GM18951 (cell line): ENCODE measurements around the gene B4GALT2.

Experiments used
- POLR2A ChIP-seq: IDR thresholded peaks from 4 replicates; pipeline ENCODE4 v1.6.1; 2011; ENCODE audit warnings: mild to moderate bottlenecking; ENCODE audit not compliant: insufficient read length, insufficient read depth; ENCODE audit errors: extremely low read depth
- in situ Hi-C: fragments of 300-500 bp; cut with MboI; formaldehyde crosslinking; loops from one replicate; pipeline ENCODE4 v1.12.0; 2022; ENCODE audit warnings: low sequenced_read_pairs, mixed read lengths, inconsistent platforms; ENCODE audit not compliant: unreplicated experiment

B4GALT2 gene

GRCh38 chr1:43936431-43937151 is 42.4 kb upstream of the B4GALT2 start:
- no peak for TF ChIP-seq POLR2A
- in situ Hi-C loops, result loop anchor here (10.0 kb wide), 2 partner anchors 182 to 402 kb away; partner anchors contain the start of gene PTPRF

DNA sequence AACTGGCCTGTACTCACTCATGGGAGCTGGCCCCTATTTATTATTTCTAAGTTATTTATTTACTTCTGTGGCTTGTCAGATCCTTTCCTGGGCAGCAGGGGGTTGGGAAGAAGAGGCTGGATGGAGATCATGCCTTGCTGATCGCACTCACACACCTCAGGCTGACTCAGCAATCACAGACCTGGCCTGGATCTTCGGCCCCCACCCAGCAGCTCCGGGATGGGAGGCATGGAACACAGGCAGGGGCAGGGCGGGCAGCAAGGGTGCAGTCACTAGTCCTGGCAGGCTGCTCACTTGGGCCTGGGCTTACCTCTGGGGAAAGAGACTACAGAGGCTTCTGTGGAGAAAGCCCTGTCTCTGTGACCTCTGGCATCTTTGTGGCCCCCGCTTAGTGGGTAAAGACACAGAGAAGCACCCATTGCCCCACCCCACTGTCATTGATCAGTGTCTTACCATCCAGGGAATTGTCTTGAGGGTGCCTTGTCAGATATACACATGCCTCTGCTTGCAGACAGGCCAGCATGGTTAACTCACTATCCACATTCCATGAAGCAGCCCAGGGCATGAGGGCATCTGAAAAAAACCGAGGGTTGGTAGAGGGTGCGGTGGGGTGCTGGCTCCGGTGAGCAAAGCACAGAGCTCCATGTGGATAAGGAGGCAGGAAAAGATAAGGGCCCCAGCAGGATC is 41.7 kb upstream of the B4GALT2 start:
- in situ Hi-C loops, result loop anchor here (10.0 kb wide), 2 partner anchors 183 to 403 kb away; partner anchors contain the start of gene PTPRF
- TF ChIP-seq POLR2A, result no peak

- no peak for TF ChIP-seq POLR2A
- in situ Hi-C loops, result loop anchor here (10.0 kb wide), 2 partner anchors 184 to 404 kb away; partner anchors contain the start of gene PTPRF
These were observed 40.6 kb upstream of the B4GALT2 start for GRCh38 chr1:43938383-43938782.

DNA sequence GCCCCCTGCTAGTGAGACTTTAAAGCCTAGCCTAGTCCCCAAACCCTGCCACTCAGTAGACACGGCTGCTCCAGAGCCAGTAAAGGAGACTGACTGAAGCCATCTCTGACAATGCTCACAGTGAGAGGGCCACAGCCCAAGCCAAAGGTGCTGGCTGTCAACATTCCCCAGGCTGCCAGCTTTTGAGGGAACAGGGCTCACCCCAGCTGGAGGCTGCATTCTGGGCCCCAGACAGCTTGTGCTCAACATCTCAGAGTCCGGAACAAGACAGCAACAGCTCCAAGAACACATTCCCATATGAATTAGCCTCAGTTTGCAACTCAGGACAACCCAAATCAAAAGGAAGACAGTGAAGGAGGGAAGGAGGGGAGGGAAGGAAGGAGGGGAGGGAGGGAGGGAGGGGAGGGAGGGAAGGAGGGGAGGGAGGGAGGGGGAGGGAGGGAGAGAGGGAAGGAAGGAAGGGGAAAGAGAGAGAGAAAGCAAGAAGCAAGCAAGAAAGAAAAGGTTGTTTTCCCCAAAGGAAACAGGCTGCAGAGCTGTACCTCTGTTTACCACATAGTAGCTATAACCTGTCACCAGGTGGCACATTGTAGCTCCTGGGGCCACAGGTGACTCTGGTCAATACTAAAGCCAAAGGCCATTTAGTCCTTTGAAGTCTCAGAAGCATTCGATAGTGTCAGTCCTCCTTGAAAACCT is 40.0 kb upstream of the B4GALT2 start:
- TF ChIP-seq POLR2A, result no peak
- in situ Hi-C loops, result loop anchor here (10.0 kb wide), 2 partner anchors 184 to 404 kb away; partner anchors contain the start of gene PTPRF

GRCh38 chr1:43942411-43942810 is 36.6 kb upstream of the B4GALT2 start:
- no peak for TF ChIP-seq POLR2A
- in situ Hi-C loops, result no loop called here

GRCh38 chr1:43944860-43945259 is 34.1 kb upstream of the B4GALT2 start:
- in situ Hi-C loops, result no loop called here
- no peak for TF ChIP-seq POLR2A

GRCh38 chr1:43945674-43946235 is 33.3 kb upstream of the B4GALT2 start:
- no peak for TF ChIP-seq POLR2A
- in situ Hi-C loops, result no loop called here

GRCh38 chr1:43946236-43947060 is 32.6 kb upstream of the B4GALT2 start, which contains the start of gene IPO13:
TSS of gene IPO13 (plus strand) at chr1:43946950. CDS start at chr1:43947601, 651 bp downstream.
- peak; percentile 94 for TF ChIP-seq POLR2A
- in situ Hi-C loops, result no loop called here

GRCh38 chr1:43947061-43947873 is 31.7 kb upstream of the B4GALT2 start:
- in situ Hi-C loops, result no loop called here
- no peak for TF ChIP-seq POLR2A

GRCh38 chr1:43947874-43948437 is 31.1 kb upstream of the B4GALT2 start:
- TF ChIP-seq POLR2A, result no peak
- in situ Hi-C loops, result no loop called here

GRCh38 chr1:43949678-43950077 is 29.3 kb upstream of the B4GALT2 start:
- in situ Hi-C loops, result no loop called here

More at GRCh38 chr1:43949678-43950077, 29.3 kb upstream of the B4GALT2 start:
- no peak for TF ChIP-seq POLR2A
